GM19467 (cell line): ENCODE results near the gene FREM1.

Source experiments
- ATAC-seq: cut with Tn5 transposase; IDR thresholded peaks from one replicate; pipeline ENCODE4 v1.9.1; 2021; ENCODE audit warnings: mild to moderate bottlenecking, moderate library complexity; ENCODE audit not compliant: unreplicated experiment

Gene FREM1

GRCh38 chr9:14912859-14913258, 2.6 kb upstream of the FREM1 start:
- no peak for ATAC-seq

- ATAC-seq = no peak
Observed at GRCh38 chr9:14911046-14911445, 818 bp upstream of the FREM1 start.

GRCh38 chr9:14909601-14909960, 647 bp downstream of the FREM1 start:
- ATAC-seq = no peak

GRCh38 chr9:14909181-14909580, 1.0 kb downstream of the FREM1 start:
- ATAC-seq = no peak

- no peak for ATAC-seq
Observed at GRCh38 chr9:14908295-14909180, 1.7 kb downstream of the FREM1 start.

- no peak for ATAC-seq
Observed at GRCh38 chr9:14907696-14908095, 2.5 kb downstream of the FREM1 start.

- no peak for ATAC-seq
Observed at GRCh38 chr9:14907360-14907685, 2.9 kb downstream of the FREM1 start.

GRCh38 chr9:14906644-14907359, 3.4 kb downstream of the FREM1 start:
- ATAC-seq = no peak

- ATAC-seq = no peak
Observed at GRCh38 chr9:14906000-14906399, 4.2 kb downstream of the FREM1 start.

- ATAC-seq = no peak
Observed at GRCh38 chr9:14903040-14903439, 7.2 kb downstream of the FREM1 start.

GRCh38 chr9:14902561-14902960, 7.7 kb downstream of the FREM1 start:
- no peak for ATAC-seq

GRCh38 chr9:14899815-14900193, 10.4 kb downstream of the FREM1 start:
- ATAC-seq = no peak

- no peak for ATAC-seq
Observed at GRCh38 chr9:14899042-14899814, 11.0 kb downstream of the FREM1 start.

GRCh38 chr9:14895806-14896205, 14.4 kb downstream of the FREM1 start:
- no peak for ATAC-seq

GRCh38 chr9:14893280-14893679, 16.9 kb downstream of the FREM1 start:
- ATAC-seq = no peak

GRCh38 chr9:14891332-14891731, 18.9 kb downstream of the FREM1 start:
- ATAC-seq = no peak

- no peak for ATAC-seq
Observed at GRCh38 chr9:14889451-14889850, 20.8 kb downstream of the FREM1 start.

- no peak for ATAC-seq
Observed at GRCh38 chr9:14888875-14889274, 21.4 kb downstream of the FREM1 start.

GRCh38 chr9:14888272-14888671, 22.0 kb downstream of the FREM1 start:
- no peak for ATAC-seq

- ATAC-seq = no peak
Observed at GRCh38 chr9:14887149-14887548, 23.1 kb downstream of the FREM1 start.

GRCh38 chr9:14883310-14883944, 26.8 kb downstream of the FREM1 start:
- no peak for ATAC-seq
